H1 (cell line): Measurements from ENCODE around the gene TNNI2. TPM values are rescaled to one million over a fixed set of nuclear protein-coding genes. Genes with fewer than 3 reads are reported as not detected.

Experiments
- CTCF ChIA-PET: fragments of 300-600 bp; sonication (Branson Sonifier 250); formaldehyde crosslinking; loops from one replicate; lab custom pipeline; 2021; ENCODE audit not compliant: partially characterized antibody; lab: Charles Lee
- POLR2A ChIA-PET: fragments of 300-600 bp; sonication (Branson Sonifier 250); formaldehyde crosslinking; loops from one replicate; lab custom pipeline; 2021; ENCODE audit warnings: inconsistent platforms; ENCODE audit not compliant: partially characterized antibody; lab: Charles Lee
- DNase-seq, 2 experiments: peaks; one replicate each; pipeline versions ENCODE4 v3.0.0 to v3.0.0-alpha.2; 2010 to 2022; ENCODE audit warnings: low spot score in 2 of 2, low read depth in 1 of 2, mixed read lengths in 1 of 2
- FAIRE-seq: peaks from 2 replicates; lab custom pipeline; 2011; peaks lifted over from hg19 to GRCh38; lab: Jason Lieb, UNC
- H2AFZ ChIP-seq: 2 replicates; pipeline ENCODE4 v1.8.1; 2012; ENCODE audit warnings: low read length, inconsistent platforms
- H2AK5ac ChIP-seq: 2 replicates; pipeline ENCODE4 v1.6.1; 2013; ENCODE audit warnings: low read depth, low read length
- H2BK120ac ChIP-seq: replicated peaks from 2 replicates; pipeline ENCODE3; 2013; ENCODE audit warnings: low read depth, low read length, inconsistent platforms
- H2BK12ac ChIP-seq: 2 replicates; pipeline ENCODE4 v1.6.1; 2013; ENCODE audit warnings: low read depth, low read length
- H2BK15ac ChIP-seq: 2 replicates; pipeline ENCODE4 v1.6.1; 2013; ENCODE audit warnings: low read length
- H2BK20ac ChIP-seq: 2 replicates; pipeline ENCODE4 v1.6.1; 2013; ENCODE audit warnings: low read length
- H2BK5ac ChIP-seq: 2 replicates; pipeline ENCODE4 v1.6.1; 2013; ENCODE audit warnings: low read depth, low read length
- H3K14ac ChIP-seq: 2 replicates; pipeline ENCODE4 v1.6.1; 2013; ENCODE audit warnings: inconsistent platforms; ENCODE audit not compliant: insufficient read length
- H3K18ac ChIP-seq: 2 replicates; pipeline ENCODE4 v1.6.1; 2013; ENCODE audit warnings: low read length; ENCODE audit errors: extremely low read depth
- H3K23ac ChIP-seq: 2 replicates; pipeline ENCODE4 v1.6.1; 2013; ENCODE audit warnings: inconsistent platforms; ENCODE audit not compliant: insufficient read length
- H3K23me2 ChIP-seq: 2 replicates; pipeline ENCODE4 v1.6.1; 2013; ENCODE audit warnings: low read depth, low read length
- H3K27ac ChIP-seq: 2 replicates; pipeline ENCODE4 v1.6.1; 2011; ENCODE audit warnings: low read depth, low read length, inconsistent platforms
- H3K27me3 ChIP-seq, 4 experiments: replicated peaks in 1 of 4; 1 replicate in 1 of 4; 2 replicates in 3 of 4; pipeline versions ENCODE4 v1.6.1 to v1.8.1; 2011 to 2013; ENCODE audit warnings: low read length in 3 of 4, mild to moderate bottlenecking in 3 of 4, inconsistent platforms in 2 of 4, mixed read lengths in 2 of 4, moderate library complexity in 1 of 4; ENCODE audit not compliant: control insufficient read depth in 3 of 4, insufficient read depth in 3 of 4; ENCODE audit errors: extremely low read depth in 1 of 4
- H3K36me3 ChIP-seq, 4 experiments: 2 replicates each; pipeline versions ENCODE4 v1.6.1 to v1.8.1; 2011 to 2013; ENCODE audit warnings: mild to moderate bottlenecking in 4 of 4, low read length in 3 of 4, moderate library complexity in 2 of 4, control low read depth in 1 of 4, inconsistent platforms in 1 of 4; ENCODE audit not compliant: insufficient read depth in 4 of 4, control insufficient read depth in 2 of 4
- H3K4ac ChIP-seq: replicated peaks from 2 replicates; pipeline ENCODE3; 2013; ENCODE audit warnings: low read length, low read depth, mixed read lengths, inconsistent platforms; ENCODE audit not compliant: insufficient read length
- H3K4me1 ChIP-seq, 4 experiments: replicated peaks in 1 of 4; 1 replicate in 1 of 4; 2 replicates in 3 of 4; pipeline versions ENCODE4 v1.6.1 to v1.8.1; 2011 to 2013; ENCODE audit warnings: low read length in 3 of 4, inconsistent platforms in 2 of 4, mixed read lengths in 1 of 4; ENCODE audit not compliant: insufficient read depth in 4 of 4, control insufficient read depth in 3 of 4
- H3K4me2 ChIP-seq, 2 experiments: 2 replicates each; pipeline versions ENCODE4 v1.6.1 to v1.8.1; 2011 to 2013; ENCODE audit warnings: low read depth in 2 of 2, low read length in 2 of 2, control low read depth in 1 of 2, inconsistent platforms in 1 of 2, mild to moderate bottlenecking in 1 of 2; ENCODE audit not compliant: insufficient read depth in 1 of 2
- H3K4me3 ChIP-seq, 4 experiments: fragments of 200-600, 300-600 bp in 1 of 4; sonication (generic), shearing (Covaris generic), sonication (Bioruptor Twin) in 1 of 4; 2 replicates each; pipeline versions ENCODE4 v1.5.1 to v1.8.1; 2011 to 2016; ENCODE audit warnings: low read length in 4 of 4, low read depth in 3 of 4, control low read depth in 2 of 4, inconsistent platforms in 2 of 4, mild to moderate bottlenecking in 2 of 4, mixed read lengths in 1 of 4, moderate library complexity in 1 of 4; ENCODE audit not compliant: insufficient read depth in 2 of 4; ENCODE audit errors: extremely low read depth in 1 of 4
- H3K56ac ChIP-seq: replicated peaks from 2 replicates; pipeline ENCODE3; 2013; ENCODE audit warnings: low read depth, mild to moderate bottlenecking, mixed read lengths, low read length, inconsistent platforms; ENCODE audit not compliant: insufficient read length
- H3K79me1 ChIP-seq: 2 replicates; pipeline ENCODE4 v1.6.1; 2013; ENCODE audit warnings: low read depth, low read length, control low read depth
- H3K79me2 ChIP-seq, 2 experiments: 2 replicates each; pipeline versions ENCODE4 v1.6.1 to v1.8.1; 2012 to 2013; ENCODE audit warnings: low read length in 2 of 2, mild to moderate bottlenecking in 2 of 2, inconsistent platforms in 1 of 2; ENCODE audit not compliant: insufficient read depth in 2 of 2, control insufficient read depth in 1 of 2
- H3K9ac ChIP-seq, 4 experiments: replicated peaks in 1 of 4; 1 replicate in 1 of 4; 2 replicates in 3 of 4; pipeline versions ENCODE4 v1.6.1 to v1.8.1; 2011 to 2013; ENCODE audit warnings: low read depth in 3 of 4, low read length in 3 of 4, control low read depth in 2 of 4, mild to moderate bottlenecking in 2 of 4, moderate library complexity in 2 of 4, inconsistent platforms in 1 of 4; ENCODE audit errors: extremely low read depth in 1 of 4
- H3K9me3 ChIP-seq, 2 experiments: 2 replicates each; pipeline versions ENCODE4 v1.6.1 to v1.8.1; 2012 to 2013; ENCODE audit warnings: mild to moderate bottlenecking in 2 of 2, moderate library complexity in 2 of 2, control low read depth in 1 of 2, inconsistent platforms in 1 of 2, low read depth in 1 of 2, low read length in 1 of 2, mixed read lengths in 1 of 2; ENCODE audit not compliant: insufficient read depth in 2 of 2
- H4K20me1 ChIP-seq, 2 experiments: replicated peaks in 1 of 2; 2 replicates each; pipeline versions ENCODE3 to v1.8.1; 2011 to 2013; ENCODE audit warnings: inconsistent platforms in 2 of 2, low read length in 2 of 2, mild to moderate bottlenecking in 1 of 2; ENCODE audit not compliant: insufficient read depth in 2 of 2, control insufficient read depth in 1 of 2
- H4K5ac ChIP-seq: 2 replicates; pipeline ENCODE4 v1.6.1; 2013; ENCODE audit warnings: low read length, low read depth, mixed read lengths, inconsistent platforms; ENCODE audit not compliant: insufficient read length
- H4K8ac ChIP-seq: 2 replicates; pipeline ENCODE4 v1.8.0; 2013; ENCODE audit warnings: mild to moderate bottlenecking, moderate library complexity, low read length, inconsistent platforms; ENCODE audit not compliant: insufficient read depth; ENCODE audit errors: extremely low read depth
- H4K91ac ChIP-seq: replicated peaks from 2 replicates; pipeline ENCODE3; 2013; ENCODE audit warnings: low read length, mixed read lengths, inconsistent platforms; ENCODE audit not compliant: insufficient read length
- WGBS, 2 experiments: shearing (Covaris generic) in 1 of 2; methylation state at CpG; one replicate each; pipeline versions ENCODE4 v1.1.6 to v1.1.7; 2013 to 2015; ENCODE audit warnings: low lambda C conversion rate in 2 of 2, mixed read lengths in 2 of 2, inconsistent platforms in 1 of 2, low coverage in 1 of 2, missing lambda C conversion rate in 1 of 2; ENCODE audit not compliant: insufficient replicate concordance in 2 of 2, insufficient coverage in 1 of 2, insufficient read length in 1 of 2; ENCODE audit errors: extremely low coverage in 1 of 2, missing lambda C conversion rate in 1 of 2; 5-methylcytosine and 5-hydroxymethylcytosine counted together
- polyA plus RNA-seq, 7 experiments: library from polyadenylated mRNA; depleted of rRNA in 3 of 7; stranded (reverse) in 5 of 7; unstranded in 2 of 7; fragments of >200 nt in 5 of 7; fragments of 200-250 nt in 2 of 7; gene quantifications; 1 replicate in 5 of 7; 2 replicates in 1 of 7; 4 replicates in 1 of 7; pipeline versions ENCODE4 v1.2.1 to v1.2.3, GENCODE V29; 2011 to 2013; ENCODE audit warnings: missing spikeins in 2 of 7, mixed read lengths in 2 of 7
- total RNA-seq: library from RNA; stranded (reverse); fragmentation: NEBNext Ultra II Directional; extraction: Animal tissue kit (Norgen Biotek cat#: 25700); gene quantifications from 2 replicates; pipeline ENCODE4 v1.2.1, GENCODE V29; 2021
- TF ChIP-seq, protein P1 (sequence below): IDR thresholded peaks from 2 replicates; pipeline ENCODE4 v1.6.1; 2012; ENCODE audit warnings: low read length, inconsistent platforms

Gene TNNI2
- total and polyA plus RNA-seq, 2 of the 8 experiments (the other 6 are each of a cell fraction or from before 2014, with no cell fraction given), result not detected

DNA sequence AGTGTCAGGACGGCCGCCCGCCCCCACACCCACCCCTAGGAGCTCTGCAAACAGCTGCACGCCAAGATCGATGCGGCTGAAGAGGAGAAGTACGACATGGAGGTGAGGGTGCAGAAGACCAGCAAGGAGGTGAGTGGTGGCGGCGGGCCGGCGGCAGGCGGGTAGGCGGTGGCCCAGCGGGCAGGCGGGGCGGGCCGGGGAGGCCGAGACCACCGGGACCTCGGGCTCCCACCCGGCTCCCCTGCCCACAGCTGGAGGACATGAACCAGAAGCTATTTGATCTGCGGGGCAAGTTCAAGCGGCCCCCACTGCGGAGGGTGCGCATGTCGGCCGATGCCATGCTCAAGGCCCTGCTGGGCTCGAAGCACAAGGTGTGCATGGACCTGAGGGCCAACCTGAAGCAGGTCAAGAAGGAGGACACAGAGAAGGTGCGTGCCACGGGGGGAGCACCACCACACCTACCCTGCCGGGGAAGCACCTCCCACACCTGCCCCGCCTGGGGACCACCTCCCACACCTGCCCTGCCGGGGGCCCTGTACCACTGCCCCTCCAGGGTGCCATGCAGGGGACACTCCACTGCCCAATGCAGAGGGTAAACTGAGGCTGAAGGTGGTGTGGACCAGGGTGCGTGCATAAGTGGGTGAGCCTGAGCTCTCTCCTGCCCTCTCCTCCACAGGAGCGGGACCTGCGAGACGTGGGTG, 2.1 kb downstream of the TNNI2 start:
- no peak overlapping the region; the same call in 1 of the 2 replicates for H3K18ac ChIP-seq
- H4K8ac ChIP-seq, result no peak overlapping the region
- no peak overlapping the region for H4K5ac ChIP-seq
- no peak overlapping the region for H4K91ac ChIP-seq
- no peak overlapping the region for H2BK5ac ChIP-seq
- no peaks in the 10 kb centered on the region for H3K23me2 ChIP-seq
- no peak overlapping the region for H2AFZ ChIP-seq
- no peaks in the 10 kb centered on the region for H3K27me3 ChIP-seq
- H3K79me2 ChIP-seq, result no peaks in the 10 kb centered on the region
- H3K4me2 ChIP-seq, result no peak overlapping the region
- H2BK15ac ChIP-seq, result no peak overlapping the region
- DNase-seq (no peak), FAIRE-seq (no peak)
- no peak overlapping the region for H3K9ac ChIP-seq
- no peak overlapping the region for H3K27ac ChIP-seq
- H2AK5ac ChIP-seq, result no peak overlapping the region
- H4K20me1 ChIP-seq, result no peaks in the 10 kb centered on the region
- no peak overlapping the region for H3K56ac ChIP-seq
- H3K23ac ChIP-seq, result no peak overlapping the region
- 97% methylated on average over 19 of the region's 37 CpGs; no CpG with 5 or more reads in 1 of the 2 experiments for WGBS, 2 experiments
- POLR2A ChIA-PET, result no interaction called here
- peaks cover 0 to 3% (median 0%) of the 10 kb centered on the region in 4 experiments; a peak in 2 of 7 replicates for H3K4me1 ChIP-seq
- no peak overlapping the region for H2BK20ac ChIP-seq
- no peaks in the 10 kb centered on the region for H3K9me3 ChIP-seq
- no peaks in the 10 kb centered on the region for H3K36me3 ChIP-seq
- H3K4ac ChIP-seq, result no peak overlapping the region
- CTCF ChIA-PET, result interaction anchor here (0.9 to 3.7 kb wide), 9 partner anchors 8 to 309 kb away, joined by 3 to 34 read pairs (median 4); no protein-coding TSS in a partner anchor
- no peak overlapping the region for H3K4me3 ChIP-seq
- no peak overlapping the region for H3K14ac ChIP-seq
- H2BK12ac ChIP-seq, result no peak overlapping the region
- H2BK120ac ChIP-seq, result no peak overlapping the region
- no peaks in the 10 kb centered on the region for H3K79me1 ChIP-seq
- TF ChIP-seq, protein P1, sequence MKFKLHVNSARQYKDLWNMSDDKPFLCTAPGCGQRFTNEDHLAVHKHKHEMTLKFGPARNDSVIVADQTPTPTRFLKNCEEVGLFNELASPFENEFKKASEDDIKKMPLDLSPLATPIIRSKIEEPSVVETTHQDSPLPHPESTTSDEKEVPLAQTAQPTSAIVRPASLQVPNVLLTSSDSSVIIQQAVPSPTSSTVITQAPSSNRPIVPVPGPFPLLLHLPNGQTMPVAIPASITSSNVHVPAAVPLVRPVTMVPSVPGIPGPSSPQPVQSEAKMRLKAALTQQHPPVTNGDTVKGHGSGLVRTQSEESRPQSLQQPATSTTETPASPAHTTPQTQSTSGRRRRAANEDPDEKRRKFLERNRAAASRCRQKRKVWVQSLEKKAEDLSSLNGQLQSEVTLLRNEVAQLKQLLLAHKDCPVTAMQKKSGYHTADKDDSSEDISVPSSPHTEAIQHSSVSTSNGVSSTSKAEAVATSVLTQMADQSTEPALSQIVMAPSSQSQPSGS, result no peak
